GM18498 (cell line): ENCODE data around the gene CTIF.

Experiments
- ATAC-seq: cut with Tn5 transposase; IDR thresholded peaks from one replicate; pipeline ENCODE4 v1.9.1; 2021; ENCODE audit warnings: mild to moderate bottlenecking, moderate library complexity; ENCODE audit not compliant: unreplicated experiment

Gene CTIF

DNA sequence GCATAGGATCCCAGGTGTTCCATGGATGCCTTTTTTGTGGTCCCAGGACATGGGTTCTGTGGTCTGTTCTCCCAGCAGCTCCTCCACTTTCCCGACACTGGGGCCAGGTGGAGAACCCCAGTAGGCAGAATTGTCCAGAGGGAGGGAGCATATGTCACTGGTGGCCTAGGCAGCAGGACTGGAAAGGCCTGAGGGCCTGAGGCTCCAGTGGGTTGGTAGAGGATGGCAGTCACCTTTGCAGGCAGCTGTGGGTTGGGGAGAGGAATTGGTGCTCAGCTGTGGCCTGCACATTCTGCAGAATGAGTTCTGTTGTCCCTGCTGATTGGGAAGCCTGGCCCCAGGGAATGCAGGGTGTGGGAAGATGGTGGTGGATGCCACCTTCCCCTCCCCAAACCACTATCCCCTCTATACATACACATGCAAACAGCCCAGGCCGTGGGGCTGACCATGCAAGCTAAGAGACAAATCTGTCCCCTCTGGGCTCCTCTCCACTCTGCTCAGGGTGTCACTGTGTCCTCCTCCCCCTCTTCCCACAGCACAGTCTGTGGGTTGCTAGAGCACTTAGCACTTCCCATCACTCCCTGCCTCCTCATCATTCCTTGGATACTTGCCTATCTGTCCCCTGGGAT is 11.4 kb downstream of the CTIF start:
- no peak for ATAC-seq

DNA sequence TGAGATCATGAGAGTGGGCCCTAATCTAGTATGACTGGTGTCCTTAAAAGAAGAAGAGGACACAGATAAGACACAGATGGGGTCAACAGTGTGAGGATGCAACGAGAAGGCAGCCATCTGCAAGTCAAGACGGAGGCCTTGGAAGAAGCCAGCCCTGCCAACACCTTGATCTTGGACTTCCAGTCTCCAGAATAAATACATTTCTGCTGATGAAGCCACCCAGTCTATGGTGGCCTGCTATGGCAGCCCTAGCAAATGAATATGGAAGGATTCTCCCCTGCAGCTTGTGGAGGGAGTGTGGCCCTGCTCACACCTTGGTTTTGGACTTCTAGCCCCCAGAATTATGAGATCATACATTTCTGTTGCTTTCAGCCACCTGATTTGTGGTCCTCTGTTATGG is 12.3 kb downstream of the CTIF start:
- ATAC-seq, result no peak

- ATAC-seq, result no peak
Observed at GRCh38 chr18:48552130-48552529, 13.3 kb downstream of the CTIF start.

GRCh38 chr18:48553236-48553635 is 14.4 kb downstream of the CTIF start:
- ATAC-seq, result no peak

GRCh38 chr18:48554610-48555400 is 16.0 kb downstream of the CTIF start:
- ATAC-seq, result no peak

DNA sequence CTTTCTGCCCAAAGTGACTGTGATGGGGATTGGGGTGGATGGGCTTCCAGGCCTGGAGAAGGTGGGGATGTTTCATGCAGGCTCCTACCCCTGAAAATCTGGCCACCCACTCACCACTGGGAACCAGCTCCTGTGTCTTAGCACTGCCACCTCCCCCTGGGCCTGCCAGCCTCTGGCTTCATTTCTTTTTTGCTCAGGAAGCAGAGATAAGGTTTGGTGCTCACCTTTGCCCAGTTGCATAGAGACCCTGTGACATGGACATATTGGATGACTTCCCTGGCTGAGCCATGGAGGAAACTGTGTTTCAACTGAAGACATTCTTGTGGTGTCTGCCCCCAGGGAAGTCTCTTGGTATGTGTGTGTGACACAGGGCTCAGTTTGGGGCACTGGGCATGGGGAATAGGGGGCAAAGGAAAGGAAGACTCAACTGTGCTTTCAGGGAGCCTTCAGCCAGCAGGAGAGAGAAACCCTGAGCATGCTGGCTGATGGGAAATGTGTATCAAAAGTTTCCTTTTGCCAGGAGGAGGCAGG is 16.7 kb downstream of the CTIF start:
- ATAC-seq, result no peak

- no peak for ATAC-seq
Observed at GRCh38 chr18:48557640-48558174, 18.9 kb downstream of the CTIF start.

DNA sequence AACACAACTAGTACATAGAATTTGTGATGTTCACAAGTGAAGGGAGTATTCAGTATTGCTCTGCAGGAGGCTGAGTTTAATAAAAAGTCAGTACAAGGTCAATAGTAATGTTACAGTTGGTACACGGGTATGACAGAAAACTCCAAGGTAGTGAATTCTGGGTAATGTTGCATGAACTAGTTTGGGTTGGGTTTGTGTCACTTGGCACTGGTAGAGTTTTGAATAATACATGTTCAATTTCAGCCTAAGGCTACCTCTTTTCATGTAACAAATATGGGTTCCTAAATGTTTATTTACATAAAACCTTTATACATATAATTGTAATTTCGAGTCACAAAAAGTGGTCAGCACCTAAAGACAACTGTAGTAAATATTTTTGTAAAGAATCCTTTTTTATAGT is 19.4 kb downstream of the CTIF start:
- ATAC-seq, result no peak

DNA sequence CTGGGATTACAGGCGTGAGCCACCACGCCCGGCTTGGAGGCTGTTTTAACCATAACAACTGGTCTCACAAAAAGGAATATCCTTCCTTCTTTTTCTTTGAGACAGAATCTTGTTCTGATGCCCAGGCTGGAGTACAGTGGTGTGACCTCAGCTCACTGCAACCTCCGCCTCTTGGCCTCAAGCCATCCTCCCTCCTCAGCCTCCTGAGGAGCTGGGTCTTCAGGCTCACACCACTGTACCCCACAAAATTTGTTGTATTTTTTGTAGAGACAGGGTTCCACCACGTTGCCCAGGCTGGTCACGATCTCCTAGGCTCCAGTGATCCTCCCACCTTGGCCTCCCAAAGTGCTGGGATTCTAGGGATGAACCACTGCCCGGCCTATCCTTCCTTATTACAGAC is 21.7 kb downstream of the CTIF start:
- ATAC-seq, result no peak

DNA sequence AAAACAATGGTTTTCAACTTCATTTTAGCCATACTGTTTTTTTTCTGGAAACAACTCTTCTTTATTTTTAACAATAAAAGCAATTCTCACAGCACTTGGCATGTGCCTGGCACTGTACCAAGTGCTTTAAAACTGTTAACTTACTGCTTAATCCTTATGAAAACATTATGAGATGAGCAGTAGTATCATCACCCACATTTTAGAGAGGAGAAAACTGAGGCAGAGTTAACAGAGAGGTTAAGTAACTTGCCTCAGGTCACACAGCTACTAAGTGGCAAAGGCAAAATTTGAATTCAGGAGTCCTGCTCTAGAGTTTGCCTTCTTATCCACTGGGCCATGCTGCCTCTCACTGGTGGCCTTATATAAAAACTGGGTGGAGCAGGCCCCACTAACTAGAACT is 23.2 kb downstream of the CTIF start:
- no peak for ATAC-seq

- no peak for ATAC-seq
Observed at GRCh38 chr18:48563027-48563426, 24.2 kb downstream of the CTIF start.

DNA sequence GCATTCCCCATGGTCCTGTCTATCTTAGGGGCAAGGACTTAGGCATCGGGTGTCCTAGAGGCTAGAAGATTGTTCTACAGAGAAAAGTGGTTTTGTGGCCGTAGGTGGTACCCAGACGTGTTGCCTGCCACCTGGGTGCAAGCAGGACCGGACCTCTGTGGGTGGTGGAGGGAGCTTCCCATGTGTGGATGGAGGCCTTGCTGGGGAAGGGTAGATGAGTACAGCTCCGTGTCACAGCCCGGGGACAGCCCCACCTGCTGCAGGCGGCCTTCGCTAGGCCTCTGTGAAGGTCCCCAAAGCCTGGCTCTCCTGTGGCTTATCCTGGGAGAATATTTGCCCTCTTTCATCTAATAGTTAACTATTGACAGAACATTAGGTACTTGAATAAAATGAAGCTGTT is 25.3 kb downstream of the CTIF start:
- ATAC-seq, result no peak

- ATAC-seq, result no peak
Observed at GRCh38 chr18:48565105-48565504, 26.3 kb downstream of the CTIF start.

GRCh38 chr18:48566589-48566988 is 27.8 kb downstream of the CTIF start:
- no peak for ATAC-seq

DNA sequence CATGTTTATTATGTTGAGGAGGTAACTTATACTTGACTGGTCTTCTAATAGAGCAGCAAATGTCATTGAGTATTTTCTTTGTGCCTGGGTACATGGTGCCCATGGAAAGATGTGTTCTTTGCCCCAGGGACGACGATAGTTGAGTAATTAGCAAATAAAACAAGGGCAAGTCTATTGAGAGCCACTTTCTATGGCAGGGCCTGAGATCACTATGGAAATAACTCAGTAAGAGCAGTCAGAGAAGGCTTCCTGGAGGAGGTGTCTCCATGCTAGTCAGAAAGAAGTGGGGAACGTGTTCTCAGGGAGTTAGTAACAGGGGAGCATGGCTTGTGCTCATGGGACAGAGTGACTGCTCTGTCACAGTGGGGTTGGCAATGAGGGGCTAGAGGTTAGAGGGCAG is 28.6 kb downstream of the CTIF start:
- no peak for ATAC-seq

DNA sequence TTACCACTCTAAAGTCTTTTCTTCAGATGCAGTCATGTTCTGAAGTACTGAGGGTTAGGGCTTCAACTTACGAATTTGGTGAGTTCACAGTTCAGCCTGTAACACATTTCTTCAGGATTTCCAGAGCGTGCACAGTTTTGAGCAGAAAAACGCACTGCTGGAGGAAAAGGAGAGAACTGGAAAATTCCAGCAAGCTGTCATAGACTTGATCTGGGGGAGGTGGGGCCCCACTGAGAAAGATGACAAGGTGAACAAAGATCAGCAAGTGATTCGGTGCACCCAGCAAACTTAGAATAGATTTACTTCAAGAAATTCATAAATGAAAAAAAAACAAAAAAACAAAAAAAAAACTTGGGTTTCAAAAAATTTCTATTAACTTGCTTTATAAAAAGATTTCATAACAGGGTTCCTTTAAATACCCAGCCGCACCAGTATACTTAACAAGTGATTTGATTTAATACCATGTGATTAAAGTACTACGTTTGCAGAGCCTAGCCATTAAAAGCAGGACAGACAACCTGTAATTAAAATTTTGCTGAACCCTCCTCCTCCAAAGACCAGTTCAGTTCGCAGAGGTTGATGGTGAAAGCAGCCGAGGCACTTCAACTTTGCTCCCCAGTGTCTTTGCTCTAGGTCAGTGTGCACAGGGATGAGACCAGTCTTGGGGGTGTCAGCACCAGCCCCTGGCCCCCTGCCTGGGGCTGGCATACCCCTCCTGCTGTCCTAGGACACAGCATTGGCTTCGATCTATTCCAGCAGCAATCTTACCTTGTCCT is 30.5 kb downstream of the CTIF start:
- ATAC-seq, result no peak

DNA sequence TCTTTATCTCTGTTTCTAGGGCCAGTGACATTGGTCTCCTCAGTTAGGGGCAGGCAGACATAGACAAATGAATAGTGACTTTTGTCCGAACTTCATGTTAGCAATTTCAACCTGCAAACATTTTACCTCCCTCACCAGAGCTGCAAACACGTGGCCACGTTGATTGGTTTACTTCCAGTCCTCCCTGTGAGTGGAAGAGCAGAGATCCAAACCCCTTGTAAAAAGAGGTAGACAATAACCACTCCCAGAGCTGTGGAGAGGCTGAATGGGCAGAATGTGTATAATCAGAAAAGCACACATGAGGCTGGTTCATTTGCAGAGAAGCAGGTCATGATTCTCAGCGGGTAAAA is 31.1 kb downstream of the CTIF start:
- ATAC-seq, result no peak

- ATAC-seq, result no peak
Observed at GRCh38 chr18:48570313-48570712, 31.5 kb downstream of the CTIF start.

- ATAC-seq, result no peak
Observed at GRCh38 chr18:48571639-48572384, 33.0 kb downstream of the CTIF start.

DNA sequence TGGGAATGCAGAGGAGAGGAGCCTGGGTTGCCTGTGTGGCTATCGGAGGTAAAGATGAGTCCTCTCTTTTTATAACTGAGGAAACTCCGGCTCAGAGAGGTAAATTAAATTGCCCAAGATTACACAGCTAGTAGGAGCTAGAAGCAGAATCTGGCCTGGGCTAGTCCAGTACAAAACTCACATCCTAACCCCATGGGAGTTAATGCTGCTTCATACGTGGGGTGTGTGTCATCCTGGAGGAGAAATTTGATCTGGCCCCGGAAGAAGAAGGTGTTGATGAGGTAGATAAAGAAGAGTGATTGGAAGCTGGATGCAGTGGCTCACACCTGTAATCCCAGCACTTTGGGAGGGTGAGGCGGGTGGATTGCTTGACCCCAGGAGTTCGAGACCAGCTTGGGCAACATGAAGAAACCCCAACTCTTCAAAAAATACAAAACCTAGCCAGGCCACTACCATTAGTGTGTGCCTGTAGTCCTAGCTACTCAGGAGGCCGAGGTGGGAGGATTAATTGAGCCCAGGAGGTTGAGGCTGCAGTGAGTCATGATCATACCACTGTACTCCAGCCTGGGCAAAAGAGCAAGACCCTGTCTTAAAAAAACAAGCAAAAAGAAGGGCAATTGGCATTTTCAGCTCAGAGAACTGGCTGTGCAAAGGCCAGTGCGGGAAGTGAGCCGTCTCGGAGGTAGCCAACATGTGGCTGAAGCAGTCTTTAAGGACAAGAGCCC is 33.7 kb downstream of the CTIF start:
- no peak for ATAC-seq
